HG03045 (cell line): Measurements from ENCODE around the gene TNNT1.
"Not testable (repeated sequence)": the region's sequence is repeated elsewhere in the genome, so short reads cannot be mapped to it uniquely, and the experiment has no call there.

Source experiments
- ATAC-seq: cut with Tn5 transposase; IDR thresholded peaks from one replicate; pipeline ENCODE4 v1.9.1; 2021; ENCODE audit warnings: mild to moderate bottlenecking, moderate library complexity; ENCODE audit not compliant: unreplicated experiment

Gene TNNT1, protein sequence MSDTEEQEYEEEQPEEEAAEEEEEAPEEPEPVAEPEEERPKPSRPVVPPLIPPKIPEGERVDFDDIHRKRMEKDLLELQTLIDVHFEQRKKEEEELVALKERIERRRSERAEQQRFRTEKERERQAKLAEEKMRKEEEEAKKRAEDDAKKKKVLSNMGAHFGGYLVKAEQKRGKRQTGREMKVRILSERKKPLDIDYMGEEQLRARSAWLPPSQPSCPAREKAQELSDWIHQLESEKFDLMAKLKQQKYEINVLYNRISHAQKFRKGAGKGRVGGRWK

DNA sequence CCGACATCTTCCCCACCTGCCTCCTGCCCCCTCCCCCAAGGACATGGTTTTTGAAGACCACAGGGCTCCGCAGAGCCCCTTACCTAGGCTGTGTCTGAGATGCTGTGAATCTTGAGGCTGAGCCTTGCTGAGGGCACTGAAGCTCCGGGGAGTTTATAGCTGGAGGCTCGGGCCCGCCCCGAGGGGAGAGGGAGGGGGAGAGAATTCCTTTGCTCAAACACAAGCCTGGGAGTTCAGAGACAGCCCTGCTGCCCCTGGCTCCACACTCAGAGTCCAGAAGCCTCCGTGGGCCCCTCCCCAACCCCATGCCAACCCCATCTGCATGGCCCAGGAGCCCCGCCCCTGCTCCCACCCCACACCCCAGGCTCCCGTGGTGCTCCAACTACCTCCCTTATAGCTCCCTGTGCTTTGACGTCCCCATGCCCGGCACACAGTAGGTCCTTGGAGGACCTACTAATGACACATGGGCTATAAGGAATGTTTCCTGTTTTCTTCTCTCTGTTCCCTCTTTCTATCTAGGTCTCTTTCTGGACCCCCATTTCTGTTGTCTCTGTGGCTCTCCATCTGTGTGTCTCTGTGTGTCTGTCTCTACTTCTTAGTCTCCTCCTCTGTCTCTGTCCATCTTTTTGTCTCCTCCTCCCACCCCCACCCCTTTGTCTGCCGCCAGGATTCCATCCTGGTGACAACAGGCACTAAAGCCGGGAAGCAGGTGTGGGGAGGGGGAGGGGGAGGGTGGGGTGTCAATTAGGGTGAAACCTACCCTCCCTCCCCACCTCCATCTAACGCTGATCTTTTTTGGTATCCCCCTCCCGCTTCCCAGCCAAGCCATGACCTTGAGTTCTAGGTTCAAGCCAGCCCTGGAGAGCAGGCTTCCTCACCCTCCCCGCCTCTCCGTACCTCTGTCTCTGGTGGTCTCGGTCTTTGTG is at the start of gene TNNT1:
Gene TNNT1 (minus strand): TSS at position 129 of the 926 bp plus-strand sequence. CDS start 2,049 bp downstream, outside the sequence.
- no peak for ATAC-seq

DNA sequence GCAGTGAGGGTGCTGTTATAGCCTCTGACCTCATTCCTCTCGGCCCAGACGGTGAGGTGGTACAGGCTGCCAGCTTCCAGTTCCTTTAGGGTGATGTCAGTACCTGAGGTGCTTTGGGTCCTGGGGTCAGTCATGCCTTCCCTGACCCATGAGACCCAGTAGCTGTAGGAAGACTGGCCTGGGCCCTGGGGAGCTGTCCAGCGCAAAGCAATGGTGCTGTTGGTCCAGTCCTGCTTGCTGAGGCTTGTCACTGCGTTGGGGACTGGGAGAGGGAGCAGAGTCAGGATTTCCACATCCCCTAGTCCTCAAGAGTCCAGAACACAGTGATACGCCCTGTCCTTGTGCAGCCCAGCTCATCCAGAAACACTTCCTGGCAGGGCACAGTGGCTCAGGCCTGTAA is 49.6 kb upstream of the TNNT1 start:
- ATAC-seq, result no peak

DNA sequence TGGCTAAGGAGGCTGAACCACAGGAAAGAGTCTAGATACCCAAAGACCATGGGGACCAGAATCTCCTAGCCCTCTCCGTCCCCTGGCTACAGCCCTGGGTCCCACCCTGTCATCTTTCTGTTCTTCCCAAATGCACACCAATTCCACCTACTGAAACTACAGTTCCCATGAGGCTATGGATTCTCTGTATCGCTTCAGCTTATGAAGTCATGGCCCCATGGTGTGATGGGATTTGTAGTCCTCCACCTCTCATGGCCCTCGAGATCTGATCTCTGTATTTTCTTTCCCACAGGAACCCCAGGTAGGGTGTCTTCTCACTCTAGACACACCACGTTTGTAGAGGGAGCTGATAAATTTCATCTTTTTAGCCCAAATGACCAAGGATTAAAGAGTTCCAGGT is 48.5 kb upstream of the TNNT1 start:
- no peak for ATAC-seq

DNA sequence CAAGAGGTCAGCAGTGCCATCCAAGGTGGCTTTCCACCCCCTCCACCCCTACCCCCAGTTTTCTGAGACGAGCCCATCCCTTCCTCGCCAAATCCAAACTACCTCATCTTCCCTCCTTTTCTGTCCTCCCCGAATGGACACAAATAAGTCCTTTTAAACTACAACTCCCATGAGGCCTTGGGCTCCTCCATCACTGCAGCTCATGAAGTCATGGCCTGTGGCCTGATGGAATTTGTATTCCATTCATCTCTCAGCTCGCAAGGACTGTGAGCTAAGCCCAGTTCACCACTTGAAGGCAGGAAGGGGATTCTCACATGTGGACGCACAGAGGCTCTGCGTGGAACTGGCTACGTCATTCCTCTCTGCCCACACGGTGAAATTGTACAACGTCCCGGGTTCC is 47.8 kb upstream of the TNNT1 start:
- no peak for ATAC-seq

DNA sequence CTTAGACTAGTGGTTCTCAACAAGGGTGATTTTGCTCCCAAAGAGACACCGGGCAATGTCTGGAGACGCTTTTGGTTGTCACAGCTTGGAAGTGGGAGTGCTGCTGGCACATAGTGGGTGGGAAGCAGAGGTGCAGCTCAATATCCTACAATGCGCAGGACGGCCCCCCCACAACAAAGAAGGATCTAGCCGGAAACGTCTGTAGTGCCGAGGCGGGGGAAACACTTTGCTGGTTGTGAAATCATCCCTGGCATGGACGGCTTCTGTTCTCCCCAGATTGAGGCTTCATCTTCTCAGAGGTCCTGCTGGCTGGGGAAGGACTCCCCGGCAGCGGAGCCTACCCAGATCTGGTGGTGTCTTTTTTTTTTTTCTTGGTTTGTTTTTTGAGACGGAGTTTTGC is 44.5 kb upstream of the TNNT1 start:
- ATAC-seq, result no peak

DNA sequence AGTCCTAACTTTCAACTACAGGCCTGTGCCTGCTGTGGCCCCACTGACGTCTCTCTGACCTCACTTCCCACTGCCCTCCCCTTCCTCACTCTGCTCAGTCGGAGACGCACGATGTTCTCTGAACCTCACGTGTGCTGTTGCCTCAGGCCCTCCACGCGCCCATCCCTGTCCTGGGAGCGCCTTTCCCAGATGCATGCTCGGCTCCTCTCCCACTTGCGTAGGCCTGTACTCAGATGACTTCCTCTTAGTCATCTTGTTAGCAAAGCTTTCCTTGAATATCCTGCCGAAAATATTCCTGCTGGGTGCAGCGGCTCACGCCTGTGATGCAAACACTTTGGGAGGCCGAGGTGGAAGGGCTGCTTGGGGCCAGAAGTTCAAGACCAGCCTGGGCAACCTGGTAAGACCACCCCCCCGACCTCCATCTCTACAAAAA is 40.4 kb upstream of the TNNT1 start:
- ATAC-seq, result no peak

DNA sequence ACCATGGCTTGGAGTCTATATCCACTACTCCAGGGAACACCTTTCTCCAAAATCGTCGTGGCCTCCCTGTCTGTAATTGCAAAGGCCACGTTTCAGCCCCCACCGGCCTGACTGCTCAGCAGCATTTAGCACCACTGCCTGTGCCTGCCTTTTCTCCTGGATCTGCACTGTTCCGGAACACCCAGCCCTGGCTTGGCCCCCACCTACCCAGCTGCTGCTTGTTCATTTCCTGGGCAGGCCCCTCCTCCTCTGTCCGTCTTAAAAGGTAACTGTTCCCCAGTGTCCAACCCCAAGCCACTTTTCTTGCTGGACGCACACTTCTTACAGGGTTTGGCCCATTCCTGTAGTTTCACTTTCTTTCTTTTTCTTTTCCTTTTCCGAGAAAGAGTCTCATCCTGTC is 39.6 kb upstream of the TNNT1 start:
- no peak for ATAC-seq

DNA sequence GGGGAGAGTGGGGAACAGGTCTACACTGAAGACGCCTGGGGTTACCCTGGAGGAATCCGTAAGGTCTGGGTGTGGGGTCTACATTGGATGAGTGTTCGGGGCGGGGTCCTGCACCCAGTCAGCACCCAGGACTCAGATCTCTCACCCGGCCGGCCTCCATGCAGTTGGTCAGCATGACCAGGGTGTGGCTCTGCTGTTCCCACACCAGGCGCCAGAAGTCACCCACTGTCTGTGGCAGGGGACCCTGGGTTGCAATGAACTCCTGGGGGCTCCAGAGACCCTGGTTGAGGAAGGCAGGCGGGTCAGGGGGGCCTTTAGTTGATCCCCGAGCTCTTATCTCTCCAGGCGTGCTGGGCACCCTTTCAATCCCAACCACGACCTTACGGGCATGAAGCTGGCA is 37.1 kb upstream of the TNNT1 start:
- ATAC-seq, result no peak

DNA sequence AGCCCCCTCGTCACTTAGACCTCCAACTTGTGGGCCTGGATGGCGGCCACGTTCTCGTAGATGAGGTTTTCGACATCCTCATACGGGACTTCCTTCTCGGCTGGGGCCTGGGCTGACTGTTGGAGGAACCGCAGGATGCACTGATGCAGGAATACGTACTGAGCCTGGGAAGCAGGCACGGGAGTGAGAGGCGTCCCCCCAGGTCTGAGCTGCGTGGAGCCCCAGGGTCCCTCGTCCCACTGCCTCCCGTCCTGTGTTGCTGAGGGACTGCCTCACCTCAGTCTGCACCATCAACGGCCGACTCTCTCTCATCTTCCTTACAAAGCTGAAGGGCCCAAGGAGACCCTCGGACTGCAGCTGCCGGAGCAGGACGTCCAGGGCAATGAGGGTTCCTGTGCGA is 32.7 kb upstream of the TNNT1 start:
- ATAC-seq, result no peak

DNA sequence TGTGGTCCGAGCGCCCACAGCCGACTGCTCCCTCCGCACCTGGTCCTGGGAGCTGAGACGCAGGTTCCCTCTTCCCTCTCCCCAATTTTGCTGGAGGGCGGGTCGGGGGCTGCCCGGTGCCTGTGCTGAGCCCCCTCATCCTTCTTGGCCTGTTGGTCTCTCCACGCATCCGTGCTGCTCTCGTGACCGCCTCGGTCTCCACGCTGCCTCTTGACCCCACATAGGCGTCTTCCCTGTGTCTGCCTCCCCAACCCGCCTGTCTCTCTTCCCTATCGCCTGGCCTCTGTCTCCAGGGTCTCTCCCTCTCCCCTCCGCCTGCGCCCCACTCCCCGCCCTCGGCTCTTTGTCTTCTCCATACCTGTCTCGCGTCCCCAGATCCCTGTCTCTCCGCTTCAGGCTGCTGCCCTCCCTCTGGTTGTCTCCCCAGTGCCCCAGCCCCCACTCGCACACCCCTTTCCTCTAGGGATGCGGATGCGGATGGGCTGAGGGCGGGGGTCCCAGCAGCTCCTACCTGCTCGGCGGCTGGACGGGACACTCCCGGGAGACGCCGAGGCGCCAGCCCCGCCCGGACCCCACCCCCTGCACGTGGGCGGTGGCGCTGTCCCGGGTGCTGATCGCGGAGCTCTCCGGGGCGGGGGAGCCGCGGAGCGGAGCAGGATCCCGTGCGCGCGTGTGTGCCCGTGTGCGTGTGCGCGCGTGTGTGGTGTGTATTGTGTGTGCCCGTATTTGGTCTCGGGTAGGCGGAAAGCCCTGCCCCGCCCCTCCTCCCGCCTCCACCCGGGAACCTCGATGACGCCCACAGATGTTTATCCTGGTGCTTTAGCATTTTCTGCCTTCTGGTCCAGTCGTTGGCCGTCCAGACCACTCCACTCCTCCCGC is 30.8 kb upstream of the TNNT1 start, which contains the start of gene SYT5:
Gene SYT5 (minus strand): TSS at position 684 of the 879 bp plus-strand sequence. CDS start 1,248 bp downstream, outside the sequence.
- no peak for ATAC-seq

DNA sequence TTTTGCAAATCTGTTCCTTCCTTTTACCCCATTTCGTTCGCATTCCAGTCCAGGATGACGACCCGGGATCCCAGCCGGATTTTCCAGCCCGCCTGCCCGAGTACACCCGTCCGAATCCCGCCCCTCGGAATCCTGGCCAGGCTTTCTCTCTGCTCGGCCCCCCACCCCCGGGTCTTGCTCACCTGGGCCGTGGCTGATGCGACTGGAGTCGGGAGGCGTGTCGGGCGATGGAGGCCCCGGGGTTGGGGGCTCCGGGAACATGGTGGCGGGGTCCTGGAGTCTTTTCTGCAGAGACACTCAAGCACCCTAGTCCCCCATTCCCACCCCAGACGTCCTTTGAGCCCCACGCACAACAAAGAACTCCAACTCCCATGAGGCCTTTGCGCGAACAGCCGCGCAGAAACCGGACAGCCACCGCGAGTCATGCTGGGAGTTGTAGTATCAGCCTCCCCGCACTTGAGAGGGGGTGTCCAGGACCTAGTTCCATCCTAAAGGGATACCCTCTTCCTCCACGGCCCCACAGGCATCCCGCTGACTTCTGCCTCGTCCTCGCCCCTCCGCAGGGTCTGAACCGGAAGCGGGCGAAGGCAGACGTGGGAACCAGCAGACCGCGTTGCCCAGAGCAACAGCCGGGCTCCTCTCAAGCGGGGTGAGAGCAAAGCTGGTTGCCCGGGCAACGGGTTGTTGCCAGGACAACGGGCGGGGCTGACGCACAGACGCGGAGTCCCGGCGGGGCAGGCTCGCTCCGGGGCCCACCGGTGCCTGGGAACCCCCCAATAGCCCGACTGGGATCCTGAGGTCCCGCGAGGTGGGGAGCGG is 30.0 kb upstream of the TNNT1 start:
- ATAC-seq, result peak; percentile 52

DNA sequence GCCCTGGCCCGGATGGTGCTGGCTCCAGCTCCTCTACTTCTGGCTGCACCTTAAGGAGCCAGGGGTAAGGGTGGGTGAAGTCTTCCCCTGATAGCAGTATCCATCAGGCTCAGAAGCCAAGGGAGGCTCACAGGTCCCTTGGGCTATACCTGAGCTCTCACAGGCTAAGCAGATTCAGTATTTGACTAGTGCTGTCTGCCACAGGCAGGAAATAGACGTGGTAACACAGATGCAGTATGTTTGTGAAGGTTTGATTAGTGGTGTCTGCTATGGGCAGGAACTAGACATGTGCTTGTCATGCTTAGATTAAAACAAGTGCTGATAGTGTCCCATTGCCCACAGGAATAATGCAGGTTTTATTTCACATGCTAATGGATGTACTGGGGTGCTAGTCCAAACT is 27.1 kb upstream of the TNNT1 start:
- ATAC-seq, result no peak

DNA sequence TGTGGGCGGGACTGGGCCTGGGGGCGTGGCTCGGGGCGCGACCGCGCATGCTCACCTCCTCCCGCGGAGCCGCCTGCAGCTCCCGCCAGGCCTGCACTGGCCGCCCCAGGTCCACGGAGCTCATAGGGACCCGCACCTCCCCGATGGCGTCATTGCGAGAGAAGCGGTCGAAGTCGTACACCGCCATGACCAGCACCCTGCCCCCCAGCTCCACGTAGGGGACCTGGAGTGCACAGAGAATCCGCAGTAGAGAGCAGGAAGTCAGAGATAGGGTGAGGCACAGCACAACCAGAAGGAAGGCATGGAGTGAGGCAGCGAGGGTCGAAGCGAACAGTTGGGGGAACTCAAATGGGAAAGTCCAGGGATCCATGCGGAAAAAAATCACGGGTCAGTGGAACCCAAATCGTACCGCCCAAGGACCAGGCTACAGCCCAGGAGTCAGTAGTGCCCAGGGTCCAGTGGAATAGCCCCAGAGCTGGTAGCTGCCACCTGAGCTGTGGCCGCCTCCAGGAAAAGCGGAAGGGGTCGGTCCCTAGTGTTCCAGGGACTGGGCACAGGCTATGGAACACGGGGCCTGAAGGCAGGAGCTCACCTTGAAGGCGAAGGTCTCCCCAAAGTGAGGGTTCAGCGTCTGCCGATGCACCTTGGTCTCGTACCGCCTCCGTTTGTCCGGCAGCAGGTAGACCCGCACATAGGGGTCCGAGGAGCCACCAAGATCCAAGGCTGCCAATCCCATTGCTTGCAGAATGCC is 26.3 kb upstream of the TNNT1 start:
- ATAC-seq, result no peak

DNA sequence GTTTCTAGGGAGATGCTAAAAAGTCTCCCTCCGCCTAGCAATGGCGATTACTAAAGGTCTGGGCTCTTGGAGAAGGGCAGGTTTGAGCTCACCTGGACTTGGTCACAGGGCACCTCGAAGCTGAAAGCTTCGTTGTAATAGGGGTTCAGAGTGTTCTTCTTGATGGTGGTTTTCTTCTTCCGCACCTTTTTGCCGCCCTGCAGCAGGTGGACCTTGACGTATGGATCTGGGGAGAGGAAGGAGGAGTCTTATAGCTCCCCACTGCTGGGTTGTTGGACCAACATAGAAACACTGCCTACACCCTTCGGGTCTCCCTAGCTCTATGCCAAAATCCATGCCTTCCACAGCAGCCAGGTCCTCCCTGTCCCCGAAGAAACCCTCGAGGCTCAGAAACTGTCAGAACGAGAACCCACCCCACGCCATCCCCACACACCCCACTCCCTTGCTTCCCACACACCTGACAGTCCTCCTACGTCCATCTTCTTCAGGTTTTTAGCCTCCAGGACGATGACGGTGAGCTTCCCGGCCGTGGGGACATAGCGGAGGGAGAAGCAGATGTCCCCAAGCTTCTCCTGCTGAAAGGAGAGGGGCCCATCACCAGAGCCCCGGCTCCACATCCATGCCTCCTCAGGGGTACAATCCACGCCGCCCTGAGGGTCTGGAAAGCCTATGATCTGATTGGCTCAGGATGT is 25.6 kb upstream of the TNNT1 start:
- ATAC-seq, result no peak

DNA sequence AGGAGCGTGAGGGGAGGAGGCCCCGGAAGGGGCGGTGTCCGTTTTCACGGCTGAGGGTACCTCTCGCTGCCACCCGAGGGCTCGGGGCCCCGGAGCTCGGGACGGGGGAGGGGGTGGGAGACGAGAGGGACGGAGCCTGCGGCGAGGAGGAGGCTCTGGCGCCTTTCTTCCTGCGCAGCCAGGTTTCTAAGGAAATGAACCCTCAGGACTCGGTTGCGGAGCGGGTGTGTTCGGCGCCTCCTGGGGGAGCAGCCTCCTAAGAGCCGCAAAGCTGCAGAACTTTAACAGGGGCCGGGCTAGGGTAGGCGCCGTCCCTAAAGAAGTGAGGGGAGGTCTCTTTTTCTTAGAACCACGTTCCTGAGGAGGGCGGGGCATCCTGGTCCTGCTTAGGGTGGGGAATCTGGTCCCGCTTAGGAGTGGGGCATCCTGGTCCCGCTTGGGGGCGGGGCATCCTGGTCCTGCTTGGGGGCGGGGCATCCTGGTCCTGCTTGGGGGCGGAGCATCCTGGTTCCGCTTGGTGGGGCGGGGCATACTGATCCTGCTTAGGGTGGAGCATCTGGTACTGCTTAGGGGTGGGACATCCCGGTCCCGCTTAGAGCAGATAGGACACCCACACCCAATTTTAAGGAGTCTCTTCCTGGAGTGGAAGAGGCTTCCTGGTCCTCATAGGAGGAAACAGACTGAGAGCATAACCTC is 24.9 kb upstream of the TNNT1 start:
- no peak for ATAC-seq

DNA sequence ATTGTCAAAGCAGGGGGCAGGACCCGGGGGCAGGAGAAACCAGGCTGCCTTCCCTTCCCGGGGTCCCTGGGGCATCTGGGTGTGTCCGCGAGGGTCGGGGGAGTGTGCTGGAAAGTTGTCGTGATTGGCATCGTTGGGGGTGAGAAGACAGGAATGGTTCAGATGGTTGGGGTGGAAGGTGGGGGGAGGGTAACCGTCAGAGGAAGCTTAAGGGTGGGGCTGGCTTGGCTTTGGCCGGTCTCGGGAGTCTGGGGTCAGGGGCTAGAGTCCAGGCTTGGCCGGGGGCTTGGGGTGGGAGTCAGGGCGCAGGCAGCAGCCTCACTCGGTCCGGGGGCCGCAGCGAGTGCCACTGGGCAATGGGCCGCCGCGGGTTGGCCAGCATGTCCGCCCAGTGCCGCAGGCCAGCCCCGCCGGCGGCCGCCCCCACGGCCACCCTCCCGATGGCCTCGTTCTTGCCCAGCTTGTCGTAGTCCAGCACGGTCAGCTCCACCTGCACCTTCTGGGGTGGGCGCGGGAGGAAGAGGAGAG is 24.2 kb upstream of the TNNT1 start:
- ATAC-seq, result no peak

DNA sequence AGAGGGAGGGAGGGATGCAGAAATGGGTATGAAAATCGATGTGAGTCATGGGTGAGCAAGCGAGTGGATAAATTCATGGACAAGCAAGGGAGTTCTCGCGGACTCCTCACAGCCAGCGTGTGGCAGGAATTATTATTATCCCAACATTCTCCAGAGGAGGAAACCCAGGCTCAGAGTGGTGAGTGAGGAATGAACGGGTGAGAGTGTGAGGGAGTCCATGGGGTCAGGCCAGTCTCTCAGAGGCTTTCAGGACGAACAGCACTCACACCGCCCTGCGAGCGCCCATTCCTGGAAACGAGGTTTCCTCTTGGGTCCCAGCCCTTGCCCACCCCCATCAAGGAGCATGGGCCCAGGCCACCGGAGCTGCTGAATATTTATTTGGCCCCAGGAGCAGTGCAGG is 23.7 kb upstream of the TNNT1 start:
- ATAC-seq, result no peak

DNA sequence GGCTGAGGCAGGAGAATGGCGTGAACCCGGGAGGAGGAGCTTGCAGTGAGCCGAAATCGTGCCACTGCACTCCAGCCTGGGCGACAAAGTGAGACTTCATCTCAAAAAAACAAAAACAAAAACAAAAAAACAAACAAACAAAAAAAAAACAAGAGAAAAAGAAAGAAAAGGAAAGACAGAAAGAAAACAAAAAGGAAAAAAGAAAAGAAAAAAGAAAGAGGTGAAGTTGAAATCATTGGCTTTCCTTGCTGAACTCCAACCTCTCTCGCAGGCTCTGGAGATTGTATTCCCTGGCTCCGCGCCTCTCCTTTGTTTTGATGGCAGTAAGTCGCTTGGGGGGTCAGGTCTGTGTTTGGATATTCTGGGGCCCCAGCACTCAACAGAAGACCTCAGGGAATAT is 23.3 kb upstream of the TNNT1 start:
- ATAC-seq, result not testable (repeated sequence)
